ENCODE measurements around the gene DSG3. TPM values are rescaled to one million over a fixed set of nuclear protein-coding genes. Genes with fewer than 3 reads are reported as not detected.

DSG3 gene
- total and polyA plus RNA-seq, 5 donors from 2014 or later = not detected

- Mint-ChIP-seq H3K9me3 (peaks cover 0 to 7% (median 0%) of the 10 kb centered on the region in 7 donors), H3K27ac (no peak overlapping the region), H3K27me3 (no peaks in the 10 kb centered on the region), H3K4me3 (no peak overlapping the region), H3K36me3 (no peaks in the 10 kb centered on the region), H3K4me1 (no peaks in the 10 kb centered on the region)
- no peaks in the 10 kb centered on the region for H3K4me1 ChIP-seq (ENCODE audit: control insufficient read depth, insufficient read depth, low read length, poor library complexity, severe bottlenecking)
- no peaks in the 10 kb centered on the region for H3K9me3 ChIP-seq (ENCODE audit: control insufficient read depth in 2 of 2, low read length in 2 of 2)
- H3K27me3 ChIP-seq (ENCODE audit: control insufficient read depth, insufficient read depth, low read length) = no peaks in the 10 kb centered on the region
- no peak overlapping the region for H3K27ac ChIP-seq (ENCODE audit: insufficient read depth, low read length, poor library complexity, severe bottlenecking)
- H3K36me3 ChIP-seq (ENCODE audit: control insufficient read depth, insufficient read depth, low read length) = no peaks in the 10 kb centered on the region
- no peak overlapping the region for H3K4me3 ChIP-seq (ENCODE audit: low read depth, low read length)
- no peak for DNase-seq
- no peak for ATAC-seq (ENCODE audit: low read depth in 2 of 2)
These were observed 38.6 kb downstream of the DSG3 start for GRCh38 chr18:31486165-31486564.

GRCh38 chr18:31487246-31488015 lies 39.9 kb downstream of the DSG3 start:
- no peaks in the 10 kb centered on the region for H3K36me3 Mint-ChIP-seq
- peaks cover 0 to 7% (median 0%) of the 10 kb centered on the region in 7 donors for H3K9me3 Mint-ChIP-seq
- no peaks in the 10 kb centered on the region for H3K4me1 Mint-ChIP-seq
- no peak overlapping the region for H3K4me3 Mint-ChIP-seq
- H3K27me3 Mint-ChIP-seq = no peaks in the 10 kb centered on the region
- ATAC-seq (ENCODE audit: low read depth in 2 of 2) (no peak), DNase-seq (no peak)
- H3K4me1 ChIP-seq (ENCODE audit: control insufficient read depth, insufficient read depth, low read length, poor library complexity, severe bottlenecking) = no peaks in the 10 kb centered on the region
- no peaks in the 10 kb centered on the region for H3K9me3 ChIP-seq (ENCODE audit: control insufficient read depth in 2 of 2, low read length in 2 of 2)
- no peak overlapping the region for H3K4me3 ChIP-seq (ENCODE audit: low read depth, low read length)
- H3K36me3 ChIP-seq (ENCODE audit: control insufficient read depth, insufficient read depth, low read length) = no peaks in the 10 kb centered on the region
- no peak overlapping the region for H3K27ac Mint-ChIP-seq
- no peak overlapping the region for H3K27ac ChIP-seq (ENCODE audit: insufficient read depth, low read length, poor library complexity, severe bottlenecking)
- no peaks in the 10 kb centered on the region for H3K27me3 ChIP-seq (ENCODE audit: control insufficient read depth, insufficient read depth, low read length)

GRCh38 chr18:31489311-31489710 lies 41.8 kb downstream of the DSG3 start:
- no peaks in the 10 kb centered on the region for H3K27me3 ChIP-seq (ENCODE audit: control insufficient read depth, insufficient read depth, low read length)
- no peak overlapping the region for H3K27ac Mint-ChIP-seq
- H3K4me3 Mint-ChIP-seq = no peak overlapping the region
- H3K27me3 Mint-ChIP-seq = no peaks in the 10 kb centered on the region
- peaks cover 0 to 4% (median 1%) of the 10 kb centered on the region in 7 donors for H3K9me3 Mint-ChIP-seq
- DNase-seq (no peak), ATAC-seq (ENCODE audit: low read depth in 2 of 2) (no peak)
- no peaks in the 10 kb centered on the region for H3K4me1 ChIP-seq (ENCODE audit: control insufficient read depth, insufficient read depth, low read length, poor library complexity, severe bottlenecking)
- no peaks in the 10 kb centered on the region for H3K4me1 Mint-ChIP-seq
- no peaks in the 10 kb centered on the region for H3K36me3 Mint-ChIP-seq
- H3K36me3 ChIP-seq (ENCODE audit: control insufficient read depth, insufficient read depth, low read length) = no peaks in the 10 kb centered on the region
- no peaks in the 10 kb centered on the region for H3K9me3 ChIP-seq (ENCODE audit: control insufficient read depth in 2 of 2, low read length in 2 of 2)
- no peak overlapping the region for H3K27ac ChIP-seq (ENCODE audit: insufficient read depth, low read length, poor library complexity, severe bottlenecking)
- H3K4me3 ChIP-seq (ENCODE audit: low read depth, low read length) = no peak overlapping the region

- peaks cover 0 to 4% (median 1%) of the 10 kb centered on the region in 7 donors for H3K9me3 Mint-ChIP-seq
- no peak for DNase-seq
These were observed 42.8 kb downstream of the DSG3 start for GRCh38 chr18:31490387-31490786.

GRCh38 chr18:31490833-31491232 lies 43.3 kb downstream of the DSG3 start:
- H3K27ac Mint-ChIP-seq = no peak overlapping the region
- Histone ChIP-seq H3K27me3 (ENCODE audit: control insufficient read depth, insufficient read depth, low read length) (no peaks in the 10 kb centered on the region), H3K4me1 (ENCODE audit: control insufficient read depth, insufficient read depth, low read length, poor library complexity, severe bottlenecking) (no peaks in the 10 kb centered on the region), H3K36me3 (ENCODE audit: control insufficient read depth, insufficient read depth, low read length) (no peaks in the 10 kb centered on the region), H3K9me3 (ENCODE audit: control insufficient read depth in 2 of 2, low read length in 2 of 2) (no peaks in the 10 kb centered on the region), H3K27ac (ENCODE audit: insufficient read depth, low read length, poor library complexity, severe bottlenecking) (no peak overlapping the region), H3K4me3 (ENCODE audit: low read depth, low read length) (no peak overlapping the region)
- no peak for ATAC-seq (ENCODE audit: low read depth in 2 of 2)
- no peak overlapping the region for H3K4me3 Mint-ChIP-seq
- peaks cover 0 to 4% (median 1%) of the 10 kb centered on the region in 7 donors for H3K9me3 Mint-ChIP-seq
- DNase-seq = no peak
- no peaks in the 10 kb centered on the region for H3K36me3 Mint-ChIP-seq
- peaks cover 4% of the 10 kb centered on the region for H3K27me3 Mint-ChIP-seq
- no peaks in the 10 kb centered on the region for H3K4me1 Mint-ChIP-seq

More at GRCh38 chr18:31490387-31490786, 42.8 kb downstream of the DSG3 start:
- peaks cover 1% of the 10 kb centered on the region for H3K27me3 Mint-ChIP-seq
- Histone ChIP-seq H3K27me3 (ENCODE audit: control insufficient read depth, insufficient read depth, low read length) (no peaks in the 10 kb centered on the region), H3K4me1 (ENCODE audit: control insufficient read depth, insufficient read depth, low read length, poor library complexity, severe bottlenecking) (no peaks in the 10 kb centered on the region), H3K27ac (ENCODE audit: insufficient read depth, low read length, poor library complexity, severe bottlenecking) (no peak overlapping the region), H3K4me3 (ENCODE audit: low read depth, low read length) (no peak overlapping the region), H3K36me3 (ENCODE audit: control insufficient read depth, insufficient read depth, low read length) (no peaks in the 10 kb centered on the region), H3K9me3 (ENCODE audit: control insufficient read depth in 2 of 2, low read length in 2 of 2) (no peaks in the 10 kb centered on the region)
- ATAC-seq (ENCODE audit: low read depth in 2 of 2) = no peak
- no peak overlapping the region for H3K4me3 Mint-ChIP-seq
- no peak overlapping the region for H3K27ac Mint-ChIP-seq
- H3K36me3 Mint-ChIP-seq = no peaks in the 10 kb centered on the region
- no peaks in the 10 kb centered on the region for H3K4me1 Mint-ChIP-seq

GRCh38 chr18:31491586-31491985 lies 44.0 kb downstream of the DSG3 start:
- ATAC-seq (ENCODE audit: low read depth in 2 of 2) = no peak
- no peaks in the 10 kb centered on the region for H3K4me1 ChIP-seq (ENCODE audit: control insufficient read depth, insufficient read depth, low read length, poor library complexity, severe bottlenecking)
- Mint-ChIP-seq H3K4me3 (no peak overlapping the region), H3K4me1 (no peaks in the 10 kb centered on the region), H3K36me3 (no peaks in the 10 kb centered on the region), H3K27ac (no peak overlapping the region), H3K27me3 (peaks cover 4% of the 10 kb centered on the region), H3K9me3 (peaks cover 0 to 4% (median 1%) of the 10 kb centered on the region in 7 donors)
- H3K27me3 ChIP-seq (ENCODE audit: control insufficient read depth, insufficient read depth, low read length) = no peaks in the 10 kb centered on the region
- no peak overlapping the region for H3K4me3 ChIP-seq (ENCODE audit: low read depth, low read length)
- no peaks in the 10 kb centered on the region for H3K36me3 ChIP-seq (ENCODE audit: control insufficient read depth, insufficient read depth, low read length)
- no peak for DNase-seq
- no peak overlapping the region for H3K27ac ChIP-seq (ENCODE audit: insufficient read depth, low read length, poor library complexity, severe bottlenecking)
- H3K9me3 ChIP-seq (ENCODE audit: control insufficient read depth in 2 of 2, low read length in 2 of 2) = no peaks in the 10 kb centered on the region

- peaks cover 12% of the 10 kb centered on the region for H3K27me3 Mint-ChIP-seq
- Histone ChIP-seq H3K9me3 (ENCODE audit: control insufficient read depth in 2 of 2, low read length in 2 of 2) (no peaks in the 10 kb centered on the region), H3K27me3 (ENCODE audit: control insufficient read depth, insufficient read depth, low read length) (peaks cover 5% of the 10 kb centered on the region), H3K36me3 (ENCODE audit: control insufficient read depth, insufficient read depth, low read length) (no peaks in the 10 kb centered on the region), H3K4me1 (ENCODE audit: control insufficient read depth, insufficient read depth, low read length, poor library complexity, severe bottlenecking) (no peaks in the 10 kb centered on the region), H3K27ac (ENCODE audit: insufficient read depth, low read length, poor library complexity, severe bottlenecking) (no peak overlapping the region), H3K4me3 (ENCODE audit: low read depth, low read length) (no peak overlapping the region)
- H3K4me1 Mint-ChIP-seq = no peaks in the 10 kb centered on the region
- ATAC-seq (ENCODE audit: low read depth in 2 of 2) (no peak), DNase-seq (no peak)
- H3K27ac Mint-ChIP-seq = no peak overlapping the region
- H3K36me3 Mint-ChIP-seq = no peaks in the 10 kb centered on the region
- H3K9me3 Mint-ChIP-seq = peaks cover 0 to 4% (median 1%) of the 10 kb centered on the region in 7 donors
- no peak overlapping the region for H3K4me3 Mint-ChIP-seq
These were observed 45.1 kb downstream of the DSG3 start for GRCh38 chr18:31492671-31493070.

GRCh38 chr18:31493171-31493570 lies 45.6 kb downstream of the DSG3 start:
- Mint-ChIP-seq H3K36me3 (no peaks in the 10 kb centered on the region), H3K4me3 (no peak overlapping the region), H3K27me3 (peaks cover 12% of the 10 kb centered on the region), H3K27ac (no peak overlapping the region), H3K4me1 (no peaks in the 10 kb centered on the region), H3K9me3 (peaks cover 0 to 4% (median 0%) of the 10 kb centered on the region in 7 donors)
- ATAC-seq (ENCODE audit: low read depth in 2 of 2) = no peak
- Histone ChIP-seq H3K27ac (ENCODE audit: insufficient read depth, low read length, poor library complexity, severe bottlenecking) (no peak overlapping the region), H3K9me3 (ENCODE audit: control insufficient read depth in 2 of 2, low read length in 2 of 2) (no peaks in the 10 kb centered on the region), H3K4me3 (ENCODE audit: low read depth, low read length) (no peak overlapping the region), H3K4me1 (ENCODE audit: control insufficient read depth, insufficient read depth, low read length, poor library complexity, severe bottlenecking) (no peaks in the 10 kb centered on the region), H3K36me3 (ENCODE audit: control insufficient read depth, insufficient read depth, low read length) (no peaks in the 10 kb centered on the region), H3K27me3 (ENCODE audit: control insufficient read depth, insufficient read depth, low read length) (peaks cover 5% of the 10 kb centered on the region)
- no peak for DNase-seq
